Liver (tissue), 9 donors: ENCODE measurements around the gene HOOK2. TPM values are rescaled to one million over a fixed set of nuclear protein-coding genes. Genes with fewer than 3 reads are reported as not detected.
"Not testable (repeated sequence)": the region's sequence is repeated elsewhere in the genome, so short reads cannot be mapped to it uniquely, and the experiment has no call there.

Source experiments
- DNase-seq: peaks from one replicate; pipeline ENCODE4 v3.0.0-alpha.2; 2017; ENCODE audit warnings: low spot score
- H3K27ac ChIP-seq, 2 donors: one replicate each; pipeline ENCODE4 v1.7.0; 2013; ENCODE audit warnings: inconsistent platforms in 2 of 2, low read length in 2 of 2, control low read depth in 1 of 2, low read depth in 1 of 2, mild to moderate bottlenecking in 1 of 2
- H3K27me3 ChIP-seq, 4 donors: one replicate each; pipeline versions ENCODE4 v1.6.1 to v1.7.0; 2013; ENCODE audit warnings: low read length in 3 of 4, inconsistent platforms in 1 of 4, mild to moderate bottlenecking in 1 of 4, moderate library complexity in 1 of 4; ENCODE audit not compliant: control insufficient read depth in 4 of 4, insufficient read depth in 4 of 4
- H3K36me3 ChIP-seq, 4 donors: one replicate each; pipeline versions ENCODE4 v1.6.1 to v1.7.0; 2013; ENCODE audit warnings: low read length in 3 of 4, mild to moderate bottlenecking in 3 of 4, low read depth in 1 of 4, moderate library complexity in 1 of 4; ENCODE audit not compliant: control insufficient read depth in 4 of 4, insufficient read depth in 3 of 4
- H3K4me1 ChIP-seq, 4 donors: one replicate each; pipeline versions ENCODE4 v1.6.1 to v1.7.0; 2013; ENCODE audit warnings: low read length in 3 of 4, mild to moderate bottlenecking in 3 of 4, moderate library complexity in 1 of 4; ENCODE audit not compliant: control insufficient read depth in 4 of 4, insufficient read depth in 4 of 4
- H3K4me3 ChIP-seq, 3 donors: one replicate each; pipeline versions ENCODE4 v1.6.1 to v1.7.0; 2013; ENCODE audit warnings: low read length in 3 of 3, control low read depth in 1 of 3, low read depth in 1 of 3, mild to moderate bottlenecking in 1 of 3
- H3K9ac ChIP-seq, 2 donors: one replicate each; pipeline ENCODE4 v1.7.0; 2013; ENCODE audit warnings: low read length in 2 of 2, mild to moderate bottlenecking in 2 of 2, moderate library complexity in 2 of 2, control low read depth in 1 of 2, low read depth in 1 of 2
- H3K9me3 ChIP-seq, 4 donors: one replicate each; pipeline versions ENCODE4 v1.6.1 to v1.7.0; 2013; ENCODE audit warnings: low read length in 3 of 4; ENCODE audit not compliant: control insufficient read depth in 4 of 4
- ATF3 ChIP-seq: IDR thresholded peaks from 2 replicates; pipeline ENCODE4 v1.6.1; 2016; ENCODE audit warnings: antibody characterized with exemption
- CTCF ChIP-seq: fragments of 150-350 bp; IDR thresholded peaks from 2 replicates; pipeline ENCODE4 v1.5.1; 2017; ENCODE audit warnings: improper control_type of control experiment, low read depth, low read length; ENCODE audit not compliant: missing input control
- EGR1 ChIP-seq, 2 donors: IDR thresholded peaks; 2 replicates each; pipeline ENCODE4 v1.6.1; 2016 to 2018; ENCODE audit warnings: antibody characterized with exemption in 2 of 2, low read depth in 2 of 2
- FOXA1 ChIP-seq: IDR thresholded peaks from 2 replicates; pipeline ENCODE4 v1.6.1; 2016; ENCODE audit warnings: antibody characterized with exemption
- FOXA2 ChIP-seq: IDR thresholded peaks from 2 replicates; pipeline ENCODE4 v1.6.1; 2016; ENCODE audit warnings: antibody characterized with exemption
- GABPA ChIP-seq, 2 donors: IDR thresholded peaks in 1 of 2; conservative IDR thresholded peaks in 1 of 2; 2 replicates each; pipeline ENCODE4 v1.6.1; 2016; ENCODE audit warnings: antibody characterized with exemption in 2 of 2, mild to moderate bottlenecking in 1 of 2, moderate library complexity in 1 of 2
- HNF4A ChIP-seq, 2 donors: conservative IDR thresholded peaks; 2 replicates each; pipeline ENCODE4 v1.6.1; 2016; ENCODE audit warnings: antibody characterized with exemption in 2 of 2, mild to moderate bottlenecking in 2 of 2
- HNF4G ChIP-seq: IDR thresholded peaks from 2 replicates; pipeline ENCODE4 v1.6.1; 2016; ENCODE audit warnings: antibody characterized with exemption
- JUND ChIP-seq, 2 donors: IDR thresholded peaks; 2 replicates each; pipeline ENCODE4 v1.6.1; 2016; ENCODE audit warnings: antibody characterized with exemption in 2 of 2
- MAX ChIP-seq: IDR thresholded peaks from 2 replicates; pipeline ENCODE4 v1.6.1; 2016; ENCODE audit warnings: antibody characterized with exemption
- NR2F2 ChIP-seq: IDR thresholded peaks from 2 replicates; pipeline ENCODE4 v1.6.1; 2016; ENCODE audit warnings: antibody characterized with exemption
- RAD21 ChIP-seq, 2 donors: IDR thresholded peaks; 2 replicates each; pipeline ENCODE4 v1.6.1; 2016; ENCODE audit warnings: antibody characterized with exemption in 2 of 2, mild to moderate bottlenecking in 2 of 2
- REST ChIP-seq: IDR thresholded peaks from 2 replicates; pipeline ENCODE4 v1.6.1; 2016; ENCODE audit warnings: antibody characterized with exemption, mild to moderate bottlenecking
- SP1 ChIP-seq: IDR thresholded peaks from 2 replicates; pipeline ENCODE4 v1.6.1; 2018; ENCODE audit warnings: antibody characterized with exemption, mild to moderate bottlenecking
- TAF1 ChIP-seq: conservative IDR thresholded peaks from 2 replicates; pipeline ENCODE4 v1.6.1; 2016; ENCODE audit warnings: antibody characterized with exemption, mild to moderate bottlenecking
- YY1 ChIP-seq: IDR thresholded peaks from 2 replicates; pipeline ENCODE4 v1.6.1; 2016; ENCODE audit warnings: antibody characterized with exemption, mild to moderate bottlenecking
- ZBTB33 ChIP-seq: IDR thresholded peaks from 2 replicates; pipeline ENCODE4 v1.6.1; 2016; ENCODE audit warnings: antibody characterized with exemption
- WGBS: extraction: QIAGEN DNeasy Blood & Tissue Kit; methylation state at CpG from one replicate; pipeline ENCODE4 v1.1.7; 2013; 5-methylcytosine and 5-hydroxymethylcytosine counted together
- polyA plus RNA-seq, 2 donors: library from polyadenylated mRNA; stranded (reverse) in 1 of 2; unstranded in 1 of 2; fragments of 200-250 nt in 1 of 2; fragments of >200 nt in 1 of 2; fragmentation: Nextera tagmentation in 1 of 2; extraction: Ambion mirVana in 1 of 2; gene quantifications; one replicate each; pipeline versions ENCODE4 v1.2.1 to v1.2.3, GENCODE V29; 2013 to 2015
- total RNA-seq, 2 donors: library from RNA; depleted of rRNA; stranded (reverse); fragments of >200 nt; gene quantifications; one replicate each; pipeline ENCODE4 v1.2.3, GENCODE V29; 2014
- donor health status: healthy.
- donor health status: healthy.
- donor health status: healthy.
- donor health status: healthy.
- donor health status: healthy.

HOOK2 gene
- total and polyA plus RNA-seq, 4 donors: 11.3 to 36.4 (median 15.0) TPM

GRCh38 chr19:12727745-12728433 lies 47.5 kb downstream of the HOOK2 start:
- no peak overlapping the region for H3K4me3 ChIP-seq
- peaks cover 3 to 27% (median 21%) of the 10 kb centered on the region in 4 donors for H3K36me3 ChIP-seq
- H3K9me3 ChIP-seq: no peaks in the 10 kb centered on the region
- H3K9ac ChIP-seq: no peak overlapping the region
- peaks cover 17 to 73% (median 54%) of the 10 kb centered on the region in 4 donors for H3K4me1 ChIP-seq
- no peak for DNase-seq
- no peaks in the 10 kb centered on the region for H3K27me3 ChIP-seq
- TF ChIP-seq RAD21 (IDR thresholded peaks at IDR 0.05): no peak
- no peak for TF ChIP-seq HNF4G
- no peak for TF ChIP-seq JUND (IDR thresholded peaks at IDR 0.05)
- WGBS: 80% methylated on average over 9 of the region's 9 CpGs
- no peak overlapping the region for H3K27ac ChIP-seq

GRCh38 chr19:12726988-12727316 lies 48.4 kb downstream of the HOOK2 start:
- TF ChIP-seq JUND (IDR thresholded peaks at IDR 0.05) (no peak), NR2F2 (no peak), ZBTB33 (no peak), SP1 (no peak), HNF4G (no peak), FOXA1 (no peak), EGR1 (IDR thresholded peaks at IDR 0.05; ENCODE audit: low read depth in 2 of 2) (no peak), CTCF (no peak), YY1 (no peak), FOXA2 (no peak), MAX (no peak), TAF1 (no peak), REST (no peak), RAD21 (IDR thresholded peaks at IDR 0.05) (no peak), GABPA (IDR thresholded peaks at IDR 0.05 in 1 of 2, conservative IDR thresholded peaks at IDR 0.05 in 1 of 2) (no peak), ATF3 (no peak), HNF4A (conservative IDR thresholded peaks at IDR 0.05) (no peak)
- DNase-seq: no peak
- H3K9ac ChIP-seq: no peak overlapping the region
- H3K36me3 ChIP-seq: peaks cover 3 to 27% (median 21%) of the 10 kb centered on the region in 4 donors
- 98% methylated on average over 2 of the region's 2 CpGs for WGBS
- no peaks in the 10 kb centered on the region for H3K27me3 ChIP-seq
- H3K4me1 ChIP-seq: peaks cover 9 to 67% (median 48%) of the 10 kb centered on the region in 4 donors
- no peaks in the 10 kb centered on the region for H3K9me3 ChIP-seq
- H3K4me3 ChIP-seq: no peak overlapping the region
- H3K27ac ChIP-seq: no peak overlapping the region

GRCh38 chr19:12725612-12726011 lies 49.7 kb downstream of the HOOK2 start:
- H3K27ac ChIP-seq, H3K27me3 ChIP-seq, H3K9ac ChIP-seq, H3K9me3 ChIP-seq, H3K4me3 ChIP-seq, DNase-seq: not testable (repeated sequence)
- Histone ChIP-seq H3K36me3 (peaks cover 2 to 19% (median 16%) of the 10 kb centered on the region in 4 donors), H3K4me1 (peaks cover 6 to 65% (median 44%) of the 10 kb centered on the region in 4 donors)
- WGBS: 77% methylated on average over 10 of the region's 10 CpGs
